Lower leg skin (tissue), 4 donors: ENCODE data around the gene ACP1. TPM values are rescaled to one million over a fixed set of nuclear protein-coding genes. Genes with fewer than 3 reads are reported as not detected.
"Not testable (repeated sequence)": the region's sequence is repeated elsewhere in the genome, so short reads cannot be mapped to it uniquely, and the experiment has no call there.

Source experiments
- DNase-seq, 2 donors: peaks; one replicate each; pipeline ENCODE4 v3.0.0-alpha.2; 2019; ENCODE audit warnings: low spot score in 2 of 2
- H3K4me3 ChIP-seq: fragments of 200-600 bp; sonication (generic); 2 replicates; pipeline ENCODE4 v1.5.1; 2017; ENCODE audit warnings: mild to moderate bottlenecking, low read depth; ENCODE audit not compliant: poor library complexity, severe bottlenecking
- POLR2A ChIP-seq, 2 donors: fragments of 450-650 bp; IDR thresholded peaks; one replicate each; pipeline ENCODE4 v1.6.1; 2016 to 2017; ENCODE audit warnings: antibody characterized with exemption in 2 of 2, mild to moderate bottlenecking in 1 of 2, moderate library complexity in 1 of 2
- WGBS, 2 donors: methylation state at CpG; one replicate each; pipeline ENCODE4 v1.1.5; 2018; 5-methylcytosine and 5-hydroxymethylcytosine counted together
- intact Hi-C: fragments of 100-400 bp; cut with DNase I; formaldehyde crosslinking; loops from one replicate; pipeline ENCODE4 v1.15.0; 2023; ENCODE audit warnings: low total_unique reads
- total RNA-seq, 4 donors: library from RNA; depleted of rRNA; stranded (reverse); fragments of >200 nt; gene quantifications; one replicate each; pipeline ENCODE4 v1.1.0, GENCODE V29; 2016
- TF ChIP-seq, protein P1 (sequence below), 3 donors: fragments of 450-650 bp; IDR thresholded peaks; one replicate each; pipeline ENCODE4 v1.5.1; 2016; ENCODE audit warnings: antibody characterized with exemption in 3 of 3, mild to moderate bottlenecking in 3 of 3, moderate library complexity in 2 of 3

The ACP1 gene
- total RNA-seq, 4 donors from 2014 or later, result 50.9 to 71.7 (median 54.6) TPM

DNA sequence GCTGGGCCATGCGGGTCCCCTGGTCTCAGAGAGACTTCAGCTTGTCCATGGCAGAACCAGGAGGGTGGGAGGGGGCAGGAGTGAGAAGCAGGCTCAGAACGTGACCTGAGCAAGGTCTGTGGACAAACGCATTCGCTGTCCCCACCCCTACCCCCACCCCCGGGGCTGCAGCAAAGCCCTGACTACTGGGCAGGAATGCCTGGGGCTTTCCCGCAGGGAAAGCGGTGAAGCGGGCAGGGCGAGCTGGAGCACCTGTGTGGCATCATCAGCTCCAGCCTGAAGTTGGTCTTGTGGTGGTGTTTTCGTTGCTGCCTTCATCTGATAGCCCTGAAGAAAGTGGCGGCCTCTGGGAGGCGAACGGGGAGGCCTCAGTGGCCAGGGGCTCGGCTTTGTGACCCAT lies 49.2 kb downstream of the ACP1 start:
- intact Hi-C loops, result no loop called here
- no peak overlapping the region for H3K4me3 ChIP-seq
- TF ChIP-seq, protein P1, sequence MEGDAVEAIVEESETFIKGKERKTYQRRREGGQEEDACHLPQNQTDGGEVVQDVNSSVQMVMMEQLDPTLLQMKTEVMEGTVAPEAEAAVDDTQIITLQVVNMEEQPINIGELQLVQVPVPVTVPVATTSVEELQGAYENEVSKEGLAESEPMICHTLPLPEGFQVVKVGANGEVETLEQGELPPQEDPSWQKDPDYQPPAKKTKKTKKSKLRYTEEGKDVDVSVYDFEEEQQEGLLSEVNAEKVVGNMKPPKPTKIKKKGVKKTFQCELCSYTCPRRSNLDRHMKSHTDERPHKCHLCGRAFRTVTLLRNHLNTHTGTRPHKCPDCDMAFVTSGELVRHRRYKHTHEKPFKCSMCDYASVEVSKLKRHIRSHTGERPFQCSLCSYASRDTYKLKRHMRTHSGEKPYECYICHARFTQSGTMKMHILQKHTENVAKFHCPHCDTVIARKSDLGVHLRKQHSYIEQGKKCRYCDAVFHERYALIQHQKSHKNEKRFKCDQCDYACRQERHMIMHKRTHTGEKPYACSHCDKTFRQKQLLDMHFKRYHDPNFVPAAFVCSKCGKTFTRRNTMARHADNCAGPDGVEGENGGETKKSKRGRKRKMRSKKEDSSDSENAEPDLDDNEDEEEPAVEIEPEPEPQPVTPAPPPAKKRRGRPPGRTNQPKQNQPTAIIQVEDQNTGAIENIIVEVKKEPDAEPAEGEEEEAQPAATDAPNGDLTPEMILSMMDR (IDR thresholded peaks at IDR 0.05), result no peak
- no peak for TF ChIP-seq POLR2A (IDR thresholded peaks at IDR 0.05)
- 79 to 85% methylated on average over 13 to 14 of the region's 14 CpGs for WGBS, 2 donors
- no peak for DNase-seq

DNA sequence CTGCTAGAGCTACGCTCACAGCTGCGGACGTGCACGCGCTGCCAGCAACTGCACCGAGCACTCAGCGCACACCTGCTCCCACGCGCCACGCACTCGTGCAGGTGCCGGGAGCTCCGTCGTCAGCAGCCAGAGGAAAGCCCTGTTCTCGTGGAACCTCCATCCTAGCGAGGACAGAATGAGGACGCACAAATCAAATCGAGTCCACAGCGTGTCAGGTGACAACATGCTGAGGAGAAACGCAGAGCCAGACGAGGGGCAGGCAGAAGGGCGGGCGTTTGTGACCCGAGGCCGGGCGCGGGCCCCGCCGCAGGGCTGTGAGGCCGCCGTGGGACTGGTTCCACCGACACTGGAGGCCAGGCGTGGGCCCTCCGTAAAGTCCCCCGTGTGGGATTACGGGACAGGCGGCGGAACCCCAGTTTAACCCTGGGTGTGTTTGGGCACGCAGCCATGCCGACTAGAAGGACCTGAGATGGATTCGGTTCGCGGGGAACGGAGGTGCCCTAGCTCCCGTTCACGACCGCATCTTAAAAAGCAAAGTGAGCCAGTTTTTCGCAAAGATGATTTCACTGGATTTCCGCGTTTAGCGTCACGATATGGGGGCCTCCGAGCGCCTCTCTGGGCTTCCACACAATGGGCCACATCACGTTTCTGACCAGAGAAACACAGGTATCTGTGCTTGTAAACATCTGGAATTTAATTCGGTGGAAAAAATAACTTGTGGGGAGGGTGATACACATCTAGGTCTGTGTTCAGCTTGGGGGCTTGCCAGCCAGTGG lies 50.0 kb downstream of the ACP1 start:
- 91% methylated on average over 56 of the region's 56 CpGs for WGBS, 2 donors
- TF ChIP-seq, protein P1 (IDR thresholded peaks at IDR 0.05), result no peak
- no peak for TF ChIP-seq POLR2A (IDR thresholded peaks at IDR 0.05)
- intact Hi-C loops, result no loop called here

DNA sequence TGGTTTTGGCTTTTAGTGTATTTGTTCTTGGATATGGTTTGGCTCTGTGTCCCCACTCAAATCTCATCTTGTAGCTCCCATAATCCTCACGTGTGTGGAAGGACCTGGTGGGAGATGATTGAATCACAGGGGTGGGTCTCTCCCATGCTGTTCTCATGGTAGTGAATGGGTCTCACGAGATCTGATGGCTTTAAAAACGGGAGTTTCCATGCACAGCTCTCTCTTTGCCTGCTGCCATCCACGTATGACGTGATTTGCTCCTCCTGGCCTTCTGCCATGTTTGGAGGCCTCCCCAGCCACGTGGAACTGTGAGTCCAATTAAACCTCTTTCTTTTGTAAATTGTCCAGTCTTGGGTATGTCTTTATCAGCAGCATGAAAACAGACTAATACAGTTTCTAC lies 51.2 kb downstream of the ACP1 start:
- WGBS, 2 donors, result 49 to 60% methylated on average over 6 of the region's 6 CpGs
- intact Hi-C loops, H3K4me3 ChIP-seq, DNase-seq: not testable (repeated sequence)

More for the DNA sequence above, 50.0 kb downstream of the ACP1 start:
- no peak overlapping the region for H3K4me3 ChIP-seq
- no peak for DNase-seq

DNA sequence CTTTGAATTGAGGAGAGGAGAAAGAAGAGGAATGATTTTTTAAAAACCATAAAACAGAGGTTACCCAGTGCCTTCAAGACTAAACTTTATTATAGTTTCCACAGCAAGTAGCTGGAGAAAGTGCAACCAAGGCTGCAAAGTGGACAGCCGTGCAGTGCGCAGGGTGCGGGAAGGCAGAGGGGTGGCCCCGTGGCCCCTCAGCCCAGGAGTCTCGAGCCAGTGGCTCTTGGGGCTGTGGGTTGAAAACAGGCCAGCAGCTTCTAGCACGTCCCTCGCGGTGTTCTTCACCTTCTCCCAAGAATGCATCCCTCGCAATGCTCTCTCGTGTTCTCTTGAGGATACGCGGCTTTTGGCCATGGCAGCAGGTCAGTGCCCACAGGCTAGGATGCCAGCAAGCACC lies 51.6 kb downstream of the ACP1 start:
- TF ChIP-seq, protein P1 (IDR thresholded peaks at IDR 0.05), result no peak
- TF ChIP-seq POLR2A (IDR thresholded peaks at IDR 0.05), result no peak
- 90 to 93% methylated on average over 12 of the region's 12 CpGs for WGBS, 2 donors
- intact Hi-C loops, result no loop called here
- H3K4me3 ChIP-seq, result no peak overlapping the region
- DNase-seq, result no peak

DNA sequence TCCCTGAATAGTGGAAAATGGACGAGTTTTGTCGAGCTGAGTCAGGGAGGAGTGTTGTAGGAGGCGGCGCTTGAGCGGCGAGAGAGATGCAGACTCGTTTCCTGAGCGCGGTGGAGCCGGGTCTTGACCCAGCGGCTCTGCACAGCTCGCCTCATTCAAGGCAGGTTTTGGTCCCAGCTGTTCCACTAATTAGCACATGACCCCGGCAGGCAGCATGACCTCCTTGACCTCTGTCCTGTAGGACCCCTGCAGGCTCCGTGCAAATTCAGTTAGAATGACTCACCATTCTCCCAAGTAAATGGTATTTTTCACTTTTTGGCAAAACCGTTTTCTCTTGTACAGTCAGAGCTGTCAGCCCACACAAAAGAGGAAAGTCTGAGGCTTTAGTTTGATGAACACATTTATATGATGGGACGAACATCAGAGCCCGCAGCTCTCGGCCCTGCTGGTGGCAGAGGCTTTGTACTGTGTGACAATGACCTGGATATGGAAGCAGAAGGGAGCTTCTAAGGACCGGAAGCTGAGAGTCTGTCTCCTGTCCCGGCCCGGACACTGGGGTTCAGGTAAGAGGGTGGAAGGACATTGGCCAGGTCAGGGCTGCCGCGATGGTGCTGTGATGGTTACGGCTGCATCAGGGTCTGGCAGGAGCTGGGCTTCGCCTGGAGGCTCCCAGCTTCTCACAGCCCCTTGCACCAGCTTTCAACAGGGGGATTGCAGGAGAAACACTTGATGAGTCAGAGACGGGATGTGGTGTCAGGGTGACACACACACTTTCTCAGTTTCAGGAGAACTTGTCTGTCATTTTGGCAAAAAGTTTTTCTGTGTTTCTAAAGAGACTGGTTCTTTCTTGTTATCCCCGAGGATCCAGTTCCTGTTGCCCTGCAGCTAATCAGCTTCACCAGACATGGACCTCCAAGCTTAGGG lies 53.0 kb downstream of the ACP1 start:
- intact Hi-C loops, result no loop called here
- TF ChIP-seq, protein P1 (IDR thresholded peaks at IDR 0.05), result no peak
- no peak for TF ChIP-seq POLR2A (IDR thresholded peaks at IDR 0.05)
- WGBS, 2 donors, result 60 to 64% methylated on average over 27 of the region's 27 CpGs
- no peak overlapping the region for H3K4me3 ChIP-seq
- no peak for DNase-seq

DNA sequence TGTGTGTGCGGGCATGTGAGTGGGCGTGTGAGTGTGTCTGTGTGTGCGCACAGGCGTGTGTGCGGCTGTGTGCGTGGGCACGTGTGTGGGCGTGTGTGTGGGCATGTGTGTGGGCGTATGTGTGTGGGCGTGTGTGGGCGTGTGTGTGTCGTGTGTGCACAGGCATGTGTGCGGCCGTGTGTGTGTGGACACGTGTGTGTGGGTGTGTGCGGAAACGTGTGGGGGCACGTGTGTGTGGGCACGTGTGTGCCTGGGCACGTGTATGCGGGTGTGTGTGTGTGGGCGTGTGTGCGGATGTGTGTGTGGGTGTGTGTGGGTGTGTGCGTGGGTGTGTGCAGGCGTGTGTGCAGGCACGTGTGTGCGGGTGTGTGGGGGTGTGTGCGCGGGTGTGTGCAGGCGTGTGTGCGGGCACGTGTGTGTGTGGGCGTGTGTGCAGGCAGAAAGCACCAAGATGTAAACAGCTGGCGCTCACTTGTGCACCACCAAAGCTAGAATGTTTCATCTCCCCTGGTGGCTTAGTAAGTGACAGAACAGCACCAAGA lies 54.4 kb downstream of the ACP1 start:
- TF ChIP-seq, protein P1 (IDR thresholded peaks at IDR 0.05), result peak in 1 of 3 donors; percentile 10
- no peak for TF ChIP-seq POLR2A (IDR thresholded peaks at IDR 0.05)
- H3K4me3 ChIP-seq, result no peak overlapping the region
- 85 to 87% methylated on average over 34 of the region's 34 CpGs for WGBS, 2 donors
- DNase-seq, result no peak
- intact Hi-C loops, result no loop called here
